22Rv1 (cell line): ENCODE measurements around the gene CD58.

Experiments
- H3K27ac ChIP-seq: fragments of 450-650 bp; 2 replicates; pipeline ENCODE4 v1.5.1; 2017
- CTCF ChIP-seq: fragments of 450-650 bp; IDR thresholded peaks from 2 replicates; pipeline ENCODE4 v1.5.1; 2017; ENCODE audit warnings: mild to moderate bottlenecking
- ZFX ChIP-seq: fragments of 450-650 bp; IDR thresholded peaks from 2 replicates; pipeline ENCODE4 v1.6.1; 2017; ENCODE audit warnings: antibody characterized with exemption, borderline replicate concordance

The CD58 gene

GRCh38 chr1:116492358-116492811, 78.4 kb downstream of the CD58 start:
- H3K27ac ChIP-seq, result no peak overlapping the region
- no peak for TF ChIP-seq ZFX
- no peak for TF ChIP-seq CTCF

- TF ChIP-seq ZFX (no peak), CTCF (no peak)
- H3K27ac ChIP-seq, result no peak overlapping the region
Measured at GRCh38 chr1:116491700-116492357, 79.0 kb downstream of the CD58 start.

GRCh38 chr1:116490588-116490987, 80.2 kb downstream of the CD58 start:
- H3K27ac ChIP-seq, result no peak overlapping the region
- no peak for TF ChIP-seq CTCF
- TF ChIP-seq ZFX, result no peak

GRCh38 chr1:116489231-116489697, 81.6 kb downstream of the CD58 start:
- no peak for TF ChIP-seq CTCF
- TF ChIP-seq ZFX, result no peak
- H3K27ac ChIP-seq, result peak overlapping the region; percentile 52

GRCh38 chr1:116488071-116488470, 82.8 kb downstream of the CD58 start:
- no peak overlapping the region for H3K27ac ChIP-seq
- TF ChIP-seq ZFX, result no peak
- no peak for TF ChIP-seq CTCF

- H3K27ac ChIP-seq, result no peak overlapping the region
- TF ChIP-seq ZFX (no peak), CTCF (no peak)
Measured at GRCh38 chr1:116487583-116487982, 83.2 kb downstream of the CD58 start.

GRCh38 chr1:116487031-116487430, 83.8 kb downstream of the CD58 start:
- TF ChIP-seq ZFX, result no peak
- TF ChIP-seq CTCF, result no peak
- H3K27ac ChIP-seq, result no peak overlapping the region
